Suprapubic skin (tissue), 4 donors: ENCODE results near the gene SLC2A1. TPM values are rescaled to one million over a fixed set of nuclear protein-coding genes. Genes with fewer than 3 reads are reported as not detected.

ENCODE experiments used
- DNase-seq, 2 donors: peaks; one replicate each; pipeline ENCODE4 v3.0.0-alpha.2; 2019; ENCODE audit warnings: low spot score in 2 of 2
- H3K27ac ChIP-seq: fragments of 200-600 bp; sonication (generic); one replicate; pipeline ENCODE4 v1.5.1; 2019
- H3K27me3 ChIP-seq: fragments of 200-600 bp; sonication (generic); one replicate; pipeline ENCODE4 v1.5.1; 2019
- H3K36me3 ChIP-seq: fragments of 200-600 bp; sonication (generic); one replicate; pipeline ENCODE4 v1.5.1; 2019
- H3K4me1 ChIP-seq: fragments of 200-600 bp; sonication (generic); one replicate; pipeline ENCODE4 v1.5.1; 2019
- H3K4me3 ChIP-seq: fragments of 200-600 bp; sonication (generic); one replicate; pipeline ENCODE4 v1.5.1; 2019; ENCODE audit warnings: mild to moderate bottlenecking
- H3K9me3 ChIP-seq: fragments of 200-600 bp; sonication (generic); one replicate; pipeline ENCODE4 v1.5.1; 2019
- EP300 ChIP-seq: sonication (generic); formaldehyde crosslinking; IDR thresholded peaks from one replicate; pipeline ENCODE4 v1.6.1; 2017; ENCODE audit warnings: antibody characterized with exemption
- POLR2A ChIP-seq, 2 donors: fragments of 450-650 bp; IDR thresholded peaks; one replicate each; pipeline ENCODE4 v1.6.1; 2017; ENCODE audit warnings: antibody characterized with exemption in 2 of 2, mild to moderate bottlenecking in 2 of 2, moderate library complexity in 2 of 2
- POLR2AphosphoS5 ChIP-seq, 3 donors: sonication (generic); formaldehyde crosslinking; IDR thresholded peaks; one replicate each; pipeline ENCODE4 v1.6.1; 2017; ENCODE audit warnings: antibody characterized with exemption in 3 of 3
- WGBS: methylation state at CpG from one replicate; pipeline ENCODE4 v1.1.5; 2018; 5-methylcytosine and 5-hydroxymethylcytosine counted together
- total RNA-seq, 4 donors: library from RNA; depleted of rRNA; stranded (reverse); fragments of >200 nt; gene quantifications; one replicate each; pipeline ENCODE4 v1.1.0, GENCODE V29; 2016
- TF ChIP-seq, protein P1 (sequence below), 2 donors: fragments of 200-600 bp in 1 of 2; fragments of 450-650 bp in 1 of 2; sonication (generic) in 1 of 2; IDR thresholded peaks; one replicate each; pipeline ENCODE4 v1.5.1; 2016 to 2019; ENCODE audit warnings: antibody characterized with exemption in 2 of 2, mild to moderate bottlenecking in 1 of 2, moderate library complexity in 1 of 2

The SLC2A1 gene
- total RNA-seq, 4 donors from 2014 or later, result 466 to 1,239 (median 686) TPM

DNA sequence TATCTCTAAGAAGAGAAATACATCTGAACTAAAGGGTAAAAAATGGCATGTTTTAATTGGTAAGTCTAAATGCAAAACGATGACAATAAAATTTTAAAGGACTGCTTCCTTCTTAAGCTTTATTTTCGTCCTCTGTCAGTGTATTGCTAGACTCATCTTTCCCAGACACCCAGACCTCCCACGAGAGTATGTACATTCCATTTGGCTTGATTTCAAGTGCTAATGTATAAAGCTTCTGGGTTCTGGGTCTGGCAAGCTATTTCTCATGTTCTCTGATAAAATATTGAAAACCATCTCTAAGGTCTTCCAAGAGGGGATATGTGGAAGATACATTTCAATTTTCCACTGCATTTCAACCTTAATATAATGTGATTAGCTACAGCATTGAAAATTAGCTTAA, 24.6 kb upstream of the SLC2A1 start:
- DNase-seq, result no peak
- TF ChIP-seq POLR2A (IDR thresholded peaks at IDR 0.05), result no peak
- no peak for TF ChIP-seq EP300
- TF ChIP-seq, protein P1, sequence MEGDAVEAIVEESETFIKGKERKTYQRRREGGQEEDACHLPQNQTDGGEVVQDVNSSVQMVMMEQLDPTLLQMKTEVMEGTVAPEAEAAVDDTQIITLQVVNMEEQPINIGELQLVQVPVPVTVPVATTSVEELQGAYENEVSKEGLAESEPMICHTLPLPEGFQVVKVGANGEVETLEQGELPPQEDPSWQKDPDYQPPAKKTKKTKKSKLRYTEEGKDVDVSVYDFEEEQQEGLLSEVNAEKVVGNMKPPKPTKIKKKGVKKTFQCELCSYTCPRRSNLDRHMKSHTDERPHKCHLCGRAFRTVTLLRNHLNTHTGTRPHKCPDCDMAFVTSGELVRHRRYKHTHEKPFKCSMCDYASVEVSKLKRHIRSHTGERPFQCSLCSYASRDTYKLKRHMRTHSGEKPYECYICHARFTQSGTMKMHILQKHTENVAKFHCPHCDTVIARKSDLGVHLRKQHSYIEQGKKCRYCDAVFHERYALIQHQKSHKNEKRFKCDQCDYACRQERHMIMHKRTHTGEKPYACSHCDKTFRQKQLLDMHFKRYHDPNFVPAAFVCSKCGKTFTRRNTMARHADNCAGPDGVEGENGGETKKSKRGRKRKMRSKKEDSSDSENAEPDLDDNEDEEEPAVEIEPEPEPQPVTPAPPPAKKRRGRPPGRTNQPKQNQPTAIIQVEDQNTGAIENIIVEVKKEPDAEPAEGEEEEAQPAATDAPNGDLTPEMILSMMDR (IDR thresholded peaks at IDR 0.05), result no peak
- TF ChIP-seq POLR2AphosphoS5 (IDR thresholded peaks at IDR 0.05), result no peak
- peaks cover 2% of the 10 kb centered on the region for H3K36me3 ChIP-seq
- no peak overlapping the region for H3K4me3 ChIP-seq
- WGBS, result 52% methylated on average over 3 of the region's 3 CpGs
- H3K27me3 ChIP-seq, result peaks cover 4% of the 10 kb centered on the region
- H3K27ac ChIP-seq, result no peak overlapping the region
- no peaks in the 10 kb centered on the region for H3K9me3 ChIP-seq
- no peaks in the 10 kb centered on the region for H3K4me1 ChIP-seq

DNA sequence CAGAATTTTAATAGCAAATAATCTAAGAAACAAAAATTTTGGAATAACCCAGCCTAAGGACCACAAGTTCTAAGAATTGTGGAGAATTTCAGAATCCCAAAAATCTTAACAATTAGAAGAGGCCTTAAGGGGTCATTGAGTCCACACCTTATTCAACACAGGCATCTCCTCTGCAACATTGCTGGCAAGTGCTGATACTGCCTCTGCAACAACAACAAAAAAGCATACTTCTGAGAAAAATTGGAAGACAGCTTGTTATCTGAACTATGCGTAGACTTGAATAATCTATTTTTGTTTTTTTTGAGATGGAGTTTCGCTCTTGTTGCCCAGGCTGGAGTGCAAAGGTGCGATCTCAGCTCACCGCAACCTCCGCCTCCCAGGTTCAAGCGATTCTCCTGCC, 24.0 kb upstream of the SLC2A1 start:
- H3K27me3 ChIP-seq, result peaks cover 4% of the 10 kb centered on the region
- TF ChIP-seq, protein P1 (IDR thresholded peaks at IDR 0.05), result no peak
- no peak for TF ChIP-seq EP300
- TF ChIP-seq POLR2AphosphoS5 (IDR thresholded peaks at IDR 0.05), result no peak
- TF ChIP-seq POLR2A (IDR thresholded peaks at IDR 0.05), result no peak
- H3K4me1 ChIP-seq, result no peaks in the 10 kb centered on the region
- H3K4me3 ChIP-seq, result no peak overlapping the region
- no peak overlapping the region for H3K27ac ChIP-seq
- H3K36me3 ChIP-seq, result peaks cover 2% of the 10 kb centered on the region
- DNase-seq, result no peak
- no peaks in the 10 kb centered on the region for H3K9me3 ChIP-seq
- WGBS, result 95% methylated on average over 6 of the region's 6 CpGs

DNA sequence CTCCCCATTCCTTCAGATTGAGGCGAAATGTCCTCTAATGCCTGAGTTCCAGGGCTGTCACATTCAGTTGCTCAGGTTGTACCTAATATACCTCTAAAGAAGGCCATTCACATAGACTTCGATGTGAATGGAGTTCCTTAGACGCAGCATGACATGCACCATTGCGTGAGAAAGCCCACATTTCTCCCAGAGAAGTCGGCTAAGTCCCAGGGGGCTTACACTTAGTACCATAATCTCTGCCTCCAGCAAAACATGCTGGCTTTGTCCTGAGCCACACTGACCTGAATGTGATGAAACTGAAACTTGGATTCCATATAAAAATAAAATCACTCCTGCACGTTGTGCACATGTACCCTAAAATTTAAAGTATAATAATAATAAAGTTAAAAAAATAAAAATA, 23.2 kb upstream of the SLC2A1 start:
- DNase-seq, result no peak
- 74% methylated on average over 6 of the region's 6 CpGs for WGBS
- H3K36me3 ChIP-seq, result peaks cover 2% of the 10 kb centered on the region
- H3K4me3 ChIP-seq, result no peak overlapping the region
- H3K27me3 ChIP-seq, result peaks cover 4% of the 10 kb centered on the region
- TF ChIP-seq POLR2A (IDR thresholded peaks at IDR 0.05) (no peak), EP300 (no peak), POLR2AphosphoS5 (IDR thresholded peaks at IDR 0.05) (no peak)
- TF ChIP-seq, protein P1 (IDR thresholded peaks at IDR 0.05), result no peak
- no peaks in the 10 kb centered on the region for H3K4me1 ChIP-seq
- no peaks in the 10 kb centered on the region for H3K9me3 ChIP-seq
- no peak overlapping the region for H3K27ac ChIP-seq

DNA sequence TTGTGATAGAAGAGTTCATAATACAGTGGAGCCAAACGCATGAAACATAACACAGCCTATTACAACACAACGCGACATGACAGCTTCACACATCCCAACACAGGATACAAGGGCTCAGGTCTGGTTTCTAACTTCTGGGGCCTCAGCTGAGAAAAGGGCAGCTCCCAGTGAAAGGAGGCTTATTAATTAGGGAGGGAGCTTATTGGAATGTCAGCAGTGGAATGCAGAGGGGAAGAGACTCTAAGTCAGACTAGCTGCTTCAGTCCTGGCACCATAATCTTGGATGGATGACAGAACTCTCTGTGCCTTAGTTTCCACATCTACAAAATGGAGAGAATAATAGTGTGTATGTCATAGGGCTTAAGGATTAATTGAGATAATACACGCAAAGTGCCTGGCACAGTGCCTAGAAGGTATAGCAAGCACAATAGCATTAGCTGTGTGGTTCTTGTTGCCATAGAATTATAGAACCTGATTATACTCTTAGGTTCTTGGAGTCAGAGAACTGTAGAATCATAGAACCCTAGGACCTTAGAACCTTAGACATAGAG, 22.7 kb upstream of the SLC2A1 start:
- no peak for DNase-seq
- TF ChIP-seq EP300 (no peak), POLR2A (IDR thresholded peaks at IDR 0.05) (no peak), POLR2AphosphoS5 (IDR thresholded peaks at IDR 0.05) (no peak)
- TF ChIP-seq, protein P1 (IDR thresholded peaks at IDR 0.05), result no peak
- Histone ChIP-seq H3K4me1 (no peaks in the 10 kb centered on the region), H3K4me3 (no peak overlapping the region), H3K9me3 (no peaks in the 10 kb centered on the region), H3K27me3 (peaks cover 4% of the 10 kb centered on the region), H3K36me3 (peaks cover 2% of the 10 kb centered on the region), H3K27ac (no peak overlapping the region)
- 73% methylated on average over 4 of the region's 4 CpGs for WGBS

DNA sequence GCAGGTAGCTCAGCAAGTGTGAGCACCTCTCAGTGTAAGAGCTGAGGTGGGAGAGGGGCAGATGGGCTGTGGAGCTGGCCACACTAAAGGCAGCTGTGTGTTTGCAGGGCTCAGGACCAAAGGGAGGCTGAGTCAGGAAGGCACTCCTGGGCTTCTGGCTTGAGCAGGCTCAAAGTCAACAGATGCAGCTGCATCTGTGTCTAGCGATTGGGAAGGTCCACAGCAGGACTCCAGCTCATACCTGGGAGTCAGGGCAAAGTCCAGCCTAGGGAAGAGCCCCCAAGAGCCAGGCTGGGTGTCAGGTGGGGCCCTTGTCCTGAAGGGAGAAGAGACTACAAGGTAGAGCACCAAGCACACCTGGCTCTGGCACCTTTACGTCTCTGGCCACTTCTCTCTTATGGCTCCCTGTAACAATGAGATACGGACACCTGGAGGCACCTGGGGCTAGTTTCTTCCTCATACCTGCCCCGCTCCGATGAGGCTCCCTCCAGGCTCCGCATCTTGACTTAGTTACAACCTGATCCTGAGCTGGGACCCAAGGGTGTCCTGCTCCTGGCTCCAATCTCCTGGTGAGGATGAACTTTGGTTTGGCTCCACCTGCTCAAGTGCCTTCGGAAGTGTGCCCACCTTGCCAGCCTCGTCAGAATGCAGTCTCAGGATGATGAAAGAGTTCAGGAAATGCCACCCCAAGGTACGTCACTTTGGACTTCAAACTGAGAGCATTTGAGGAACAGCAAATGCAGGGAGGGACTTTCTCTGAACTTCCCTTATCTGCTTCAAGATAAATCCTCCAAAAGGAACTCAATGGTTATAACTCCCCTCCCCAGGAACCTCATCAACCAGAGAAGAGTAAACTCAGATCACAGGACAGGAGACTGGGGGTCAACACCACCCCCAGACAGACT, 21.5 kb upstream of the SLC2A1 start:
- Histone ChIP-seq H3K27me3 (peaks cover 4% of the 10 kb centered on the region), H3K27ac (no peak overlapping the region), H3K9me3 (no peaks in the 10 kb centered on the region), H3K4me3 (no peak overlapping the region), H3K36me3 (peaks cover 2% of the 10 kb centered on the region), H3K4me1 (no peaks in the 10 kb centered on the region)
- no peak for DNase-seq
- WGBS, result 81% methylated on average over 7 of the region's 9 CpGs
- TF ChIP-seq EP300 (no peak), POLR2A (IDR thresholded peaks at IDR 0.05) (no peak), POLR2AphosphoS5 (IDR thresholded peaks at IDR 0.05) (no peak)
- TF ChIP-seq, protein P1 (IDR thresholded peaks at IDR 0.05), result no peak
